A375 (cell line): ENCODE measurements around the gene CPM. TPM values are rescaled to one million over a fixed set of nuclear protein-coding genes. Genes with fewer than 3 reads are reported as not detected.

Source experiments
- small RNA-seq: library from RNA; depleted of rRNA; stranded (forward); fragments of <200 nt; gene quantifications from one replicate; pipeline ENCODE3, GENCODE V24; 2014
- total RNA-seq: library from RNA; depleted of rRNA; stranded (reverse); fragments of >200 nt; shearing (Covaris generic); gene quantifications from 2 replicates; pipeline ENCODE4 v1.2.3, GENCODE V29; 2014; rRNA removed

The CPM gene
- 0.60 and 1.5 TPM in 2 replicates for total RNA-seq

GRCh38 chr12:68932961-68933893, at the start of gene CPM:
CPM (minus strand) TSS chr12:68933171; CDS start chr12:68932837, 334 bp downstream.

DNA sequence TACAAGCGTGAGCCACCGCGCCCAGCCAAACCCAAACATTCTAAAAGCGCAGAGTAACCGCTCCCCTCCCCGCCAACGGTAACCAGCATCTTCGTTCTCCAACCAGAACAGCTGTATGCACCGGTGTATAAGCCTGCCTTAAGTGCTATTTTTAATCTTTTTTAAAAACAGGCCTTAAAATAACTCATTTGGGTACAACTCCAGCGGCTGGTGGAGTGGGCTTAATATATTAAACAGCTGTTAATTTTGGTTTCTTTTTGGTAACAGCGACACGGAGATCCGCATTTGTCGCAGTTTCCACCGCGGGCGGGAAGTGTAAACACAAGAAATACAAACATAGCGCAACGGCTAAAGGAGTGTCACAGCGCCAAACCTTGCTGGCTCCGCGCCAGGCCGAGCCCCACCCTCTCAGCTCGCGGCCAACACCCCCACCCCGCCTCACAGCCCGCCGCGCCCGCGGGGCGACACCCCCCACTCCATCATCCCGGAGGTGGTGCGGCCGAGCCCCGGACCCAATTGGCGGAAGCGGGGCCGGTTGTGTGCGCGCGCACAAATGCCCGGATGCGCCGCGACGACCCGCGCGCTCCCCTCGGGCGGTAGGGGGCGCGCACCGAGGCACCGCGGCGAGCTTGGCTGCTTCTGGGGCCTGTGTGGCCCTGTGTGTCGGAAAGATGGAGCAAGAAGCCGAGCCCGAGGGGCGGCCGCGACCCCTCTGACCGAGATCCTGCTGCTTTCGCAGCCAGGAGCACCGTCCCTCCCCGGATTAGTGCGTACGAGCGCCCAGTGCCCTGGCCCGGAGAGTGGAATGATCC, 125.2 kb downstream of the CPM start, which contains the start of gene MDM2:
MDM2 (plus strand) TSS at position 602 of the 812 bp plus-strand sequence. CDS start 301 bp downstream, outside the sequence.

Small RNAs within 50 kb of the gene (small RNA-seq; reads per million reads assigned to genes)
- not detected for gene AC025423.5
- gene RNU7-4P = 0.17 reads per million

Other genes with a start within 250 kb of the CPM start
- 88.5 and 91.0 TPM in 2 replicates for gene NUP107, start 246.2 kb downstream of the CPM start, total RNA-seq
- 1.5 and 3.0 TPM in 2 replicates for gene SLC35E3, start 187.0 kb downstream of the CPM start, total RNA-seq
- 106 and 140 TPM in 2 replicates for gene MDM2, start 125.0 kb downstream of the CPM start, total RNA-seq